Renal cortex interstitium (tissue), 11 donors: ENCODE results near the gene RANGRF. TPM values are rescaled to one million over a fixed set of nuclear protein-coding genes. Genes with fewer than 3 reads are reported as not detected.

Experiments used
- DNase-seq, 11 donors: peaks; one replicate each; pipeline ENCODE4 v3.0.0-alpha.2; 2013; ENCODE audit warnings: low read depth in 9 of 11, low spot score in 4 of 11; ENCODE audit errors: extremely low read depth in 1 of 11
- polyA plus RNA-seq, 3 donors: library from polyadenylated mRNA; unstranded; fragments of 120-200 nt; gene quantifications; one replicate each; pipeline ENCODE4 v1.2.1, GENCODE V29; 2013; ENCODE audit not compliant: insufficient read length in 3 of 3

Gene RANGRF
- polyA plus RNA-seq, 3 donors, result 27.2 to 29.8 (median 27.3) TPM

GRCh38 chr17:8292639-8293395, 4.3 kb downstream of the RANGRF start:
- DNase-seq, result no peak

- no peak for DNase-seq
These were observed 5.9 kb downstream of the RANGRF start for GRCh38 chr17:8294361-8294760.

- no peak for DNase-seq
These were observed 6.4 kb downstream of the RANGRF start for GRCh38 chr17:8294814-8295316.

GRCh38 chr17:8300226-8300625, 11.8 kb downstream of the RANGRF start:
- no peak for DNase-seq

GRCh38 chr17:8300627-8301242, 12.3 kb downstream of the RANGRF start:
- DNase-seq, result peak in 8 of 11 donors; percentile 32 to 68 (median 60)

- no peak for DNase-seq
These were observed 22.2 kb downstream of the RANGRF start for GRCh38 chr17:8310601-8311123.

- DNase-seq, result no peak
These were observed 22.8 kb downstream of the RANGRF start for GRCh38 chr17:8311131-8311790.

- no peak for DNase-seq
These were observed 23.8 kb downstream of the RANGRF start for GRCh38 chr17:8312251-8312650.

GRCh38 chr17:8312726-8313600, 24.5 kb downstream of the RANGRF start:
- no peak for DNase-seq

- DNase-seq, result no peak
These were observed 26.6 kb downstream of the RANGRF start for GRCh38 chr17:8314797-8315763.

- DNase-seq, result no peak
These were observed 27.3 kb downstream of the RANGRF start for GRCh38 chr17:8315764-8316217.

GRCh38 chr17:8318010-8318935, 29.8 kb downstream of the RANGRF start:
- DNase-seq, result no peak

- DNase-seq, result no peak
These were observed 31.8 kb downstream of the RANGRF start for GRCh38 chr17:8320262-8320661.

GRCh38 chr17:8320990-8321389, 32.5 kb downstream of the RANGRF start:
- no peak for DNase-seq

- no peak for DNase-seq
These were observed 33.6 kb downstream of the RANGRF start for GRCh38 chr17:8322061-8322460.

- no peak for DNase-seq
These were observed 35.7 kb downstream of the RANGRF start for GRCh38 chr17:8324132-8324531.

GRCh38 chr17:8324923-8325322, 36.5 kb downstream of the RANGRF start:
- no peak for DNase-seq
